ENCODE results near the gene INSR. TPM values are rescaled to one million over a fixed set of nuclear protein-coding genes. Genes with fewer than 3 reads are reported as not detected.

INSR gene
- total and polyA plus RNA-seq, 2 experiments from 2014 or later, result 19.2 to 52.1 TPM

GRCh38 chr19:7262470-7262869 is 31.7 kb downstream of the INSR start:
- ATAC-seq (no peak), DNase-seq (ENCODE audit: low spot score) (no peak)
- Histone ChIP-seq H3K79me2 (replicated peaks; ENCODE audit: insufficient read depth) (peaks cover 57% of the 10 kb centered on the region), H3F3A (replicated peaks; ENCODE audit: low read depth) (no peaks in the 10 kb centered on the region), H3K9me2 (ENCODE audit: insufficient read depth) (no peaks in the 10 kb centered on the region), H3K4me2 (no peak overlapping the region), H3K4me1 (ENCODE audit: insufficient read depth) (no peaks in the 10 kb centered on the region; the same call in 1 of the 2 replicates), H2AFZ (no peak overlapping the region), H3K27me3 (ENCODE audit: insufficient read depth) (no peaks in the 10 kb centered on the region), H3K27ac (ENCODE audit: low read depth) (no peak overlapping the region), H3K4me3 (no peak overlapping the region), H3K36me3 (ENCODE audit: insufficient read depth) (no peaks in the 10 kb centered on the region), H4K20me1 (replicated peaks; ENCODE audit: insufficient read depth) (peaks cover 3% of the 10 kb centered on the region; the same call in 1 of the 2 replicates)
- Mint-ChIP-seq H3K9me3 (no peaks in the 10 kb centered on the region; the same call in 2 of the 3 replicates), H3K27me3 (ENCODE audit: insufficient read depth, low read depth, poor library complexity) (peaks cover 3% of the 10 kb centered on the region), H3K36me3 (ENCODE audit: low read depth) (peaks cover 12% of the 10 kb centered on the region), H3K4me3 (no peak overlapping the region), H3K27ac (peak overlapping the region; percentile 32; the same call in 1 of the 2 replicates), H3K4me1 (peaks cover 10% of the 10 kb centered on the region; the same call in 2 of the 3 replicates)
- TF ChIP-seq CREB1 (CRISPR knock-in tag; IDR thresholded peaks at IDR 0.05; ENCODE audit: low read depth), result no peak
- no peak for TF ChIP-seq ETS1 (IDR thresholded peaks at IDR 0.05)
- TF ChIP-seq STAT1 (IDR thresholded peaks at IDR 0.05; ENCODE audit: unreplicated experiment), result no peak
- no peak for TF ChIP-seq EZH2phosphoT487 (IDR thresholded peaks at IDR 0.05; ENCODE audit: unreplicated experiment)
- no peak for TF ChIP-seq CTCF (conservative IDR thresholded peaks at IDR 0.05; ENCODE audit: low read depth in 2 of 2)
- no peak for TF ChIP-seq ZNF114 (CRISPR knock-in tag; IDR thresholded peaks at IDR 0.05)
- TF ChIP-seq EZH2 (IDR thresholded peaks at IDR 0.05; ENCODE audit: low read depth, unreplicated experiment), result no peak
- no peak for TF ChIP-seq ZNF462 (CRISPR knock-in tag; IDR thresholded peaks at IDR 0.05)
- TF ChIP-seq NANOG (IDR thresholded peaks at IDR 0.05; ENCODE audit: borderline replicate concordance), result no peak
- TF ChIP-seq REST (IDR thresholded peaks at IDR 0.05; ENCODE audit: unreplicated experiment), result no peak
- TF ChIP-seq ZNF331 (CRISPR knock-in tag; IDR thresholded peaks at IDR 0.05; ENCODE audit: low read depth), result no peak
- no peak for TF ChIP-seq JUNB (IDR thresholded peaks at IDR 0.05; ENCODE audit: unreplicated experiment)
- TF ChIP-seq POLR2AphosphoS5 (IDR thresholded peaks at IDR 0.05; ENCODE audit: low read depth), result no peak
